CD4-positive, alpha-beta T cell treated with Interleukin-15 for 1 hour (primary cell): ENCODE results near the gene ITIH5.

Experiments
- DNase-seq: peaks from one replicate; pipeline ENCODE4 v3.0.0-alpha.2; 2020

Gene ITIH5

DNA sequence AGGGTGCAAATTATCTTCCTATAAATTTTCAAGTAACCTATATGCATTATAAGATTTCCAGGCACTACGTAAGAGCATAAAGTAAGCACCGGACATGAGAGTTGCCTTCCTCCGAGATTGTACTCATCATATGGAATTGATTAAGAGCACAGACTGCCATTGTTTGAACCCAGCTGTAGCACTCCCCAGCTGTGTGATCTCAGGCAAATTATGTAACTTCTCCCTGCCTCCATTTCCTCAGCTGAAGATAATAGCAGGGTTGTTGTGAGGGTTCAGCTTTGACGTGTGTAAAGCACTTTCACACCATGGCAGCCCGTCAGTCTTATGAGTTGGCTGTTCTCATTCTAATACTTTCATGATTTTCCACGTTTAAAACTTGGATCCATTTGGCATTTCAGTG, 122.6 kb downstream of the ITIH5 start:
- DNase-seq, result no peak

- DNase-seq, result no peak
Observed at GRCh38 chr10:7542189-7542914, 124.4 kb downstream of the ITIH5 start.

- DNase-seq, result no peak
Observed at GRCh38 chr10:7541137-7542087, 125.4 kb downstream of the ITIH5 start.

DNA sequence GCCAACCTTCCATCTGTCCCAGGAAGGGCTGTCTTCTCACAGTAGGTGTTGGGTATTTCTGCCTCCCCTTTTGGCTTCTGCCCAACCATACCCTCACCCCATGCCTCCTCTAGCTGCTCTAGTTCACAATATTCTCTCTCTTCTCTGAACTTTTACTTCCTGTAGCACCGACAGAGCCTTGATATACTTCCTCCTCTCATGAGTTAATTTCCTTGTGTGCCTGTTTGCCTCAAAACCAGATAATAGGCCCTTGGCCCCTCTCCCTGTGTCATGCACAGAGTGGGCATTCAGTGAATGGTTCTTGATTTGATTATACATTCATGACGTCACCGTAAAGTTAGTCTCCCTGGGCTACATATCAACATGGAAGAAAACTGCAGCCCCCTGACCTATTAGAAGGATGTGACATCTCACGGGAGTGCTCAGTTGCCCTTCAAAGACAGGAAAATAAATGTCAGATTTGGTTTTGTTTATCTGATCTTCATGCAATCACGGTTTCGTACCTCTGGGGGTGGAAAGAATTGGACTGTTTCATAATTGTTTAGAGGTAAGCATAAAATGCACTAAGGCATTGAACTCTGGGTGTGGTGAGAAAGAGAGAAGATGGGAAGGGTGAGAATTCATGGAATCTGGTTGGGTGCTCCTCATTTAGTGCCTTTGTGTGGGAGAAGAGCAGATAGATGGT, 127.7 kb downstream of the ITIH5 start:
- no peak for DNase-seq

- no peak for DNase-seq
Observed at GRCh38 chr10:7537126-7537525, 129.6 kb downstream of the ITIH5 start.

GRCh38 chr10:7534480-7534852, 132.3 kb downstream of the ITIH5 start:
- no peak for DNase-seq

GRCh38 chr10:7533657-7534479, 132.9 kb downstream of the ITIH5 start:
- no peak for DNase-seq

- no peak for DNase-seq
Observed at GRCh38 chr10:7532723-7533498, 133.9 kb downstream of the ITIH5 start.

DNA sequence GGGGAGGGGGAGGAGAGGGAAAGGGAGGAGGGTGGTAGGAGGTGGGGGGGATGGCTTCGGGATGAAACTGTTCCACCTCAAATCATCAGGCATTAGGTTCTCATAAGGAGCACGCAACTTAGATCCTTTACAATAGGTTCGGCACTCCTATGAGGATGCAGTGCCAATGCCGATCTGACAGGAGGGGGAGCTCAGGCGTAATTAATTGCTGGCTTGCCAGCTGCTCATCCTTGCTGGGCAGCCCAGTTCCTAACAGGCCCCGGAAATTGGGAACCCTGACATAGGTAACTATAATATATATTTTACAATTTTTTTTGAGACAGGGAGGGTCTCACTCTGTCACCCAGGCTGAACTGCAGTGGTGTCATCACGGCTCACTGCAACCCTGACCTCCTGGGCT, 137.1 kb downstream of the ITIH5 start:
- no peak for DNase-seq

- DNase-seq, result no peak
Observed at GRCh38 chr10:7527468-7527867, 139.3 kb downstream of the ITIH5 start.

GRCh38 chr10:7526017-7526400, 140.8 kb downstream of the ITIH5 start:
- no peak for DNase-seq

DNA sequence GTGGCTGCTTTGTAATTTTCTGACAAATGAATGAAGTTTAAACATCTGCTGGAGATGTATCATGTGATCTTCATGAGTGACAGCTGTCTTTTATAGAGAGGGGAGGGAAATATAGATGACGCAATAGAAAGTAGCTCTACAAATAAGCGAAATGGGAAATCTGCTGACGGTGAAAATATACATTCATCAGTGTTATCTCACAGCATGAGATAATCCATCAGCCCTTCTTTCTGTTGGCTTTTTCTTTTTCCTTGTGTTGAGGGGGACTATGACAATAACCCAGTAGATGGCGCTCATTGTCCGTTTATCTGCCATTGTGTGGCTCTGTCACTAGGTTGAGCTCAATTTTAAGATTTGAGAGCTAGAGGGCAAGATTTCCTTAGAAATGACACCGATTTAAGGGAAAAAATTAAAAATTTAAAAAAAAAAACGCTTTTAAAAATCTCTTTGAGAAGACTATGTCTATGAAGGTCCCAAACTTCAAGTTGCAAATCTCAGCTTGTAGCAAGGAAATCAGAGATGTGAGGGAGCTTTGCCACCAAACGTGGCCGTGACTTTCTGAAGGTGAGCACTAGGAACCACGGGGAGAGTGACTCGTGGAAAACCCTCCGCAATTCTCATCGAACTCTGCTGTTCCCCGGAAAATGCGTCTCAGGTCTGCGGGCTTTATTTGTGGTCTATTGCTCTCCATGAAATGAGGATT, 141.3 kb downstream of the ITIH5 start:
- peak; percentile 47 for DNase-seq

DNA sequence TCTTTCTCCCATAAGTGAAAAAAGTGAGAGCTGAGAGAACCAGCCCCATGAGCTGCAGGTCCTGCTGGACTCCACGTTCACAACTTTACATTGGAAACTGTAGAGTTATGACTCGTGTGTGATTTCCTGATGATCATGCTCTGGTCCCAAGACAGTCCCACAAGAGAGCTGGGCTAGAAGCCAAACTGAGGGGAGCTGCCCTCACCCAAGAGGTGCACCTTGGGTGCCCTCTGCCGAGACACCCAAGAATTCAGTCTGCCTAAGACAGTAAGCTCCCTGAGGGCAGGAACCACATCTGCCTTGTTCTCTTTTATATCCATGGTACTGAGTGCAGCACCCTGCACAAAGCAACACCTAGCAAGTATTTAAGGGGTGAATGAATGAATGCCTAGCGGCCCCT, 143.1 kb downstream of the ITIH5 start:
- no peak for DNase-seq

DNA sequence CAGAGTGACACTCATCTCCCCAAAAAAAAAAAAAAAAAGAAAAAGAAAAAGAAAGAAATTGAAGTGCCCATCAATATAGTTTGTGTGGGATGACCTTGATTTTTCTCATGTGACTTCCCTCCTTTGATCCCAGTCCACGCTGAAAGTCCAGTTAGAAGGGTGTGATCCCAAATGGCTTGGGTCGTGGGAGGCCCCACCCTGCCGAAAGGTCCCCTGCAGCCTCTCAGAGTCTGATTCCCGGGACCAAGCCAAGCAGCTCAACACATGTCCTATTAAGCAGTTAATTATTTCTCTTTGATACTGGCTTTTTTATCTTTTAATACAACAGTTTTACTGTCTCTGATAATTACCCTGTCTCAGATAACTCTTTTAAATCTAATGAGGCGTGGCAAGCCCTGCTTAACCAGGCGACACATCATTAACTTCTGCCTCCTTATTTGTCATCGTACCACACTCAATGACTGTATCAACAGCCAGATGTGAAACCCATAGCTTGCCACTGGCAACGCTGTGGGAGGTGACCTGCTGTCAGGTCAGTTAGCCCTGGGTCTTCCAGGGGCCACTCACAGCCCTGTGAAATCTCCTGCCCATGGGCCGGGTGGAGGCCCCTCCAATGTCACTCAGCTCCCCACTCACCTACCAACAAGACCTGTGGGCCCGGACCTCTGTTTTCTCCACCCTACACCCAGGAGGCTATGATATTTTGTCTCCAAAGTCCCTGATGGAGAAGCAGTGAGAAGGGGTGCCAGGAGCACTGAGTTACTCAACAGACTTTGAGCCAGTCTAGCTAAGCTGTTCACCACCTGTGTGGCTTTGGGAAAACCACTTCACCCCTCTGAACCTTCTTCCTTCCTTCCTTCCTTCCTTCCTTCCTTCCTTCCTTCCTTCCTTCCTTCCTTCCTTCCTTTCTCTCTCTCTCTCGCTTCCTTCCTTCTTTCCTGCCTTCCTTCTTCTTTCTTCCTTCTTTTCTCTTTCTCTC, 146.0 kb downstream of the ITIH5 start:
- no peak for DNase-seq

- DNase-seq, result no peak
Observed at GRCh38 chr10:7519351-7519750, 147.4 kb downstream of the ITIH5 start.

DNA sequence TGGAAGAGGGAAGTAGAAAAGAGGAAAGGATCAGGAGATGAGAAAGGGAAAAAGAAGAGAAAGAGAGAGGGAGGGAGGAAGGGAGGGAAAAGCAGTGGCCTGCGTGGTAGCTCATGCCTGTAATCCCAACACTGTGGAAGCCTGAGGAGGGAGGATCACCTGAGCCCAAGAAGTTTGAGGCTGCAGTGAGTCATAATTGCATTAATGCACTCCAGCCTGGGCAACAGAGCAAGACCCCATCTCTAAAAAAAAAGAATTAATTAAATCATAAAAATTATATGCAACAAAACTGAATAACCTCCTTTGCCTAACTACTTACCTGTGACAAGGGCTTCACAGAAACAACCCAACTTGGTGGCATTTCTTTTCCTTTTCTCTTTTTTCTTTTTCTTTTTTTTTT, 148.1 kb downstream of the ITIH5 start:
- no peak for DNase-seq

- DNase-seq, result no peak
Observed at GRCh38 chr10:7515439-7515838, 151.3 kb downstream of the ITIH5 start.

GRCh38 chr10:7513936-7514335, 152.8 kb downstream of the ITIH5 start:
- no peak for DNase-seq

DNA sequence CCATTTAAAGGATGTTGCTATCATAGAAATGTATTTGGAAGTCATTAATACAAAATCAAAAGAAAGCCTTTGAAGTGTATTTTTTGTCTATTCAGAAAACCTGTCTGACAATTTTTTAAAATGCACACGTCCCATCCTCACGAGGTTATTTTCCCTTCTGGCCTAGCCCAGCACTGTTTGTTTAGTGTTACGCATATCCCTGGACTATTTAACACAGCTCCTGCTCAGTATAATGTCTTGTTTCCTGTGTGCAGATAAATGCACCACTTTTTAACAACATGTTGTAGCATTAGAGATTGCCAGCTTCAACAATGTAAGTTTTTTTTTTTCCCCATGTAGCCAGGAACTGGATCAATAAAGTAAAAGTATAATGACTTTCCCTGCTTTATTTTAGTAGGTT, 153.3 kb downstream of the ITIH5 start:
- no peak for DNase-seq

- DNase-seq, result no peak
Observed at GRCh38 chr10:7512487-7512886, 154.3 kb downstream of the ITIH5 start.
